Hair follicular keratinocyte (primary cell): Measurements from ENCODE around the gene LHCGR. TPM values are rescaled to one million over a fixed set of nuclear protein-coding genes. Genes with fewer than 3 reads are reported as not detected.

Experiments
- total RNA-seq: library from RNA; depleted of rRNA; stranded (reverse); fragments of >200 nt; gene quantifications from 2 replicates; pipeline ENCODE4 v1.2.3, GENCODE V29; 2015

Gene LHCGR
- not detected in 2 replicates for total RNA-seq

GRCh38 chr2:48755473-48755872 is at the start of gene LHCGR:
Gene LHCGR (minus strand): TSS chr2:48755724. CDS start chr2:48755671, 53 bp downstream.

Other genes starting within 250 kb of the LHCGR start
- gene STON1, start 225.6 kb downstream of the LHCGR start, total RNA-seq = 0.65 and 1.2 TPM in 2 replicates
- 0.31 TPM in 1 of 2 replicates, not detected in the other for gene GTF2A1L, start 137.9 kb downstream of the LHCGR start, total RNA-seq